HG03520 (cell line): ENCODE measurements around the gene ELOVL1.

Experiments used
- ATAC-seq: cut with Tn5 transposase; IDR thresholded peaks from one replicate; pipeline ENCODE4 v1.9.1; 2021; ENCODE audit warnings: mild to moderate bottlenecking, moderate library complexity; ENCODE audit not compliant: unreplicated experiment

ELOVL1 gene

GRCh38 chr1:43358121-43358745, 9.6 kb downstream of the ELOVL1 start:
- ATAC-seq, result no peak

GRCh38 chr1:43357251-43357650, 10.6 kb downstream of the ELOVL1 start:
- ATAC-seq, result no peak

- ATAC-seq, result no peak
Measured at GRCh38 chr1:43354936-43355335, 12.9 kb downstream of the ELOVL1 start.

GRCh38 chr1:43354471-43354870, 13.3 kb downstream of the ELOVL1 start:
- no peak for ATAC-seq

- ATAC-seq, result no peak
Measured at GRCh38 chr1:43352881-43353280, 14.9 kb downstream of the ELOVL1 start.

- no peak for ATAC-seq
Measured at GRCh38 chr1:43352351-43352705, 15.5 kb downstream of the ELOVL1 start.

GRCh38 chr1:43351421-43352350, 16.1 kb downstream of the ELOVL1 start:
- ATAC-seq, result no peak

GRCh38 chr1:43350976-43351375, 16.8 kb downstream of the ELOVL1 start:
- ATAC-seq, result no peak

GRCh38 chr1:43349594-43350306, 18.1 kb downstream of the ELOVL1 start:
- ATAC-seq, result no peak

GRCh38 chr1:43348809-43349593, 18.8 kb downstream of the ELOVL1 start:
- ATAC-seq, result no peak

GRCh38 chr1:43348343-43348808, 19.4 kb downstream of the ELOVL1 start:
- no peak for ATAC-seq

GRCh38 chr1:43346636-43347035, 21.2 kb downstream of the ELOVL1 start:
- no peak for ATAC-seq

GRCh38 chr1:43345120-43345519, 22.7 kb downstream of the ELOVL1 start:
- ATAC-seq, result no peak

- ATAC-seq, result no peak
Measured at GRCh38 chr1:43344267-43344850, 23.5 kb downstream of the ELOVL1 start.

GRCh38 chr1:43340559-43340958, 27.3 kb downstream of the ELOVL1 start:
- ATAC-seq, result no peak

GRCh38 chr1:43339584-43340232, 28.1 kb downstream of the ELOVL1 start:
- no peak for ATAC-seq

- ATAC-seq, result no peak
Measured at GRCh38 chr1:43338001-43338400, 29.8 kb downstream of the ELOVL1 start.

GRCh38 chr1:43337588-43337987, 30.2 kb downstream of the ELOVL1 start, which contains the start of gene MPL:
Gene MPL, plus strand, starts transcription at chr1:43337818. Its CDS starts 31 bp downstream, at chr1:43337849.
- no peak for ATAC-seq

GRCh38 chr1:43334453-43335205, 33.2 kb downstream of the ELOVL1 start:
- no peak for ATAC-seq
